Colonic mucosa (tissue), 4 donors: ENCODE data around the gene BMAL1. TPM values are rescaled to one million over a fixed set of nuclear protein-coding genes. Genes with fewer than 3 reads are reported as not detected.

Experiments used
- DNase-seq: peaks from one replicate; pipeline ENCODE4 v3.0.0-alpha.2; 2020
- H3K27ac ChIP-seq: fragments of 200-600 bp; one replicate; pipeline ENCODE4 v1.8.0; 2021
- H3K27me3 ChIP-seq: fragments of 200-600 bp; one replicate; pipeline ENCODE4 v1.8.0; 2021
- H3K36me3 ChIP-seq: fragments of 200-600 bp; one replicate; pipeline ENCODE4 v1.8.0; 2021
- H3K4me1 ChIP-seq: fragments of 200-600 bp; one replicate; pipeline ENCODE4 v1.8.0; 2021; ENCODE audit warnings: mild to moderate bottlenecking
- H3K4me3 ChIP-seq: fragments of 200-600 bp; one replicate; pipeline ENCODE4 v1.8.0; 2021
- H3K9ac ChIP-seq, 2 donors: one replicate each; pipeline ENCODE4 v1.7.0; 2013; ENCODE audit warnings: control low read depth in 2 of 2, low read depth in 2 of 2, low read length in 2 of 2
- H3K9me3 ChIP-seq: fragments of 200-600 bp; one replicate; pipeline ENCODE4 v1.8.0; 2021
- CTCF ChIP-seq: fragments of 200-600 bp; IDR thresholded peaks from one replicate; pipeline ENCODE4 v1.8.0; 2022; ENCODE audit warnings: antibody characterized with exemption, mild to moderate bottlenecking
- intact Hi-C: fragments of 100-400 bp; cut with DNase I; formaldehyde crosslinking; loops from one replicate; pipeline ENCODE4 v1.14.1; 2022
- total RNA-seq, 2 donors: library from RNA; stranded (reverse); fragmentation: NEBNext Ultra II Directional in 1 of 2; extraction: Animal tissue kit (Norgen Biotek cat#: 25700) in 1 of 2; gene quantifications; one replicate each; pipeline ENCODE4 v1.2.1, GENCODE V29; 2021
- donor health status: healthy.
- donor health status: DM: no; HTN: no; CAD: no.
- donor health status: DM: no; HTN: no; CAD: no.

Gene BMAL1
- total RNA-seq, 2 donors from 2014 or later = 10.0 to 14.6 TPM

- H3K27me3 ChIP-seq = no peaks in the 10 kb centered on the region
- H3K27ac ChIP-seq = no peak overlapping the region
- no peaks in the 10 kb centered on the region for H3K9me3 ChIP-seq
- no peak for TF ChIP-seq CTCF
- no peak overlapping the region for H3K4me3 ChIP-seq
- H3K9ac ChIP-seq = no peak overlapping the region
- H3K36me3 ChIP-seq = no peaks in the 10 kb centered on the region
- intact Hi-C loops = no loop called here
- H3K4me1 ChIP-seq = no peaks in the 10 kb centered on the region
- no peak for DNase-seq
These were observed 10.1 kb downstream of the BMAL1 start for GRCh38 chr11:13287681-13288080.

- no peak for TF ChIP-seq CTCF
- Histone ChIP-seq H3K4me1 (no peaks in the 10 kb centered on the region), H3K9ac (no peak overlapping the region), H3K4me3 (no peak overlapping the region), H3K36me3 (no peaks in the 10 kb centered on the region), H3K9me3 (no peaks in the 10 kb centered on the region), H3K27ac (no peak overlapping the region), H3K27me3 (no peaks in the 10 kb centered on the region)
- intact Hi-C loops = no loop called here
- no peak for DNase-seq
These were observed 10.9 kb downstream of the BMAL1 start for GRCh38 chr11:13288375-13289029.

- Histone ChIP-seq H3K9ac (no peak overlapping the region), H3K36me3 (no peaks in the 10 kb centered on the region), H3K4me1 (no peaks in the 10 kb centered on the region), H3K4me3 (no peak overlapping the region), H3K9me3 (no peaks in the 10 kb centered on the region), H3K27ac (no peak overlapping the region), H3K27me3 (no peaks in the 10 kb centered on the region)
- intact Hi-C loops = no loop called here
- DNase-seq = no peak
- no peak for TF ChIP-seq CTCF
These were observed 11.5 kb downstream of the BMAL1 start for GRCh38 chr11:13289081-13289480.

- DNase-seq = no peak
- intact Hi-C loops = no loop called here
- H3K4me3 ChIP-seq = no peak overlapping the region
- TF ChIP-seq CTCF = no peak
- H3K9me3 ChIP-seq = no peaks in the 10 kb centered on the region
- H3K36me3 ChIP-seq = no peaks in the 10 kb centered on the region
- H3K27ac ChIP-seq = no peak overlapping the region
- no peaks in the 10 kb centered on the region for H3K27me3 ChIP-seq
- no peaks in the 10 kb centered on the region for H3K4me1 ChIP-seq
- H3K9ac ChIP-seq = no peak overlapping the region
These were observed 12.8 kb downstream of the BMAL1 start for GRCh38 chr11:13290221-13290980.

GRCh38 chr11:13291361-13291760 is 13.8 kb downstream of the BMAL1 start:
- TF ChIP-seq CTCF = no peak
- DNase-seq = no peak
- H3K4me1 ChIP-seq = no peaks in the 10 kb centered on the region
- H3K9ac ChIP-seq = no peak overlapping the region
- H3K9me3 ChIP-seq = no peaks in the 10 kb centered on the region
- H3K4me3 ChIP-seq = no peak overlapping the region
- H3K27me3 ChIP-seq = no peaks in the 10 kb centered on the region
- H3K36me3 ChIP-seq = no peaks in the 10 kb centered on the region
- intact Hi-C loops = no loop called here
- no peak overlapping the region for H3K27ac ChIP-seq
